Measurements from ENCODE around the gene ADGRB2.

ADGRB2 gene, protein sequence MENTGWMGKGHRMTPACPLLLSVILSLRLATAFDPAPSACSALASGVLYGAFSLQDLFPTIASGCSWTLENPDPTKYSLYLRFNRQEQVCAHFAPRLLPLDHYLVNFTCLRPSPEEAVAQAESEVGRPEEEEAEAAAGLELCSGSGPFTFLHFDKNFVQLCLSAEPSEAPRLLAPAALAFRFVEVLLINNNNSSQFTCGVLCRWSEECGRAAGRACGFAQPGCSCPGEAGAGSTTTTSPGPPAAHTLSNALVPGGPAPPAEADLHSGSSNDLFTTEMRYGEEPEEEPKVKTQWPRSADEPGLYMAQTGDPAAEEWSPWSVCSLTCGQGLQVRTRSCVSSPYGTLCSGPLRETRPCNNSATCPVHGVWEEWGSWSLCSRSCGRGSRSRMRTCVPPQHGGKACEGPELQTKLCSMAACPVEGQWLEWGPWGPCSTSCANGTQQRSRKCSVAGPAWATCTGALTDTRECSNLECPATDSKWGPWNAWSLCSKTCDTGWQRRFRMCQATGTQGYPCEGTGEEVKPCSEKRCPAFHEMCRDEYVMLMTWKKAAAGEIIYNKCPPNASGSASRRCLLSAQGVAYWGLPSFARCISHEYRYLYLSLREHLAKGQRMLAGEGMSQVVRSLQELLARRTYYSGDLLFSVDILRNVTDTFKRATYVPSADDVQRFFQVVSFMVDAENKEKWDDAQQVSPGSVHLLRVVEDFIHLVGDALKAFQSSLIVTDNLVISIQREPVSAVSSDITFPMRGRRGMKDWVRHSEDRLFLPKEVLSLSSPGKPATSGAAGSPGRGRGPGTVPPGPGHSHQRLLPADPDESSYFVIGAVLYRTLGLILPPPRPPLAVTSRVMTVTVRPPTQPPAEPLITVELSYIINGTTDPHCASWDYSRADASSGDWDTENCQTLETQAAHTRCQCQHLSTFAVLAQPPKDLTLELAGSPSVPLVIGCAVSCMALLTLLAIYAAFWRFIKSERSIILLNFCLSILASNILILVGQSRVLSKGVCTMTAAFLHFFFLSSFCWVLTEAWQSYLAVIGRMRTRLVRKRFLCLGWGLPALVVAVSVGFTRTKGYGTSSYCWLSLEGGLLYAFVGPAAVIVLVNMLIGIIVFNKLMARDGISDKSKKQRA (N-terminal part only)

DNA sequence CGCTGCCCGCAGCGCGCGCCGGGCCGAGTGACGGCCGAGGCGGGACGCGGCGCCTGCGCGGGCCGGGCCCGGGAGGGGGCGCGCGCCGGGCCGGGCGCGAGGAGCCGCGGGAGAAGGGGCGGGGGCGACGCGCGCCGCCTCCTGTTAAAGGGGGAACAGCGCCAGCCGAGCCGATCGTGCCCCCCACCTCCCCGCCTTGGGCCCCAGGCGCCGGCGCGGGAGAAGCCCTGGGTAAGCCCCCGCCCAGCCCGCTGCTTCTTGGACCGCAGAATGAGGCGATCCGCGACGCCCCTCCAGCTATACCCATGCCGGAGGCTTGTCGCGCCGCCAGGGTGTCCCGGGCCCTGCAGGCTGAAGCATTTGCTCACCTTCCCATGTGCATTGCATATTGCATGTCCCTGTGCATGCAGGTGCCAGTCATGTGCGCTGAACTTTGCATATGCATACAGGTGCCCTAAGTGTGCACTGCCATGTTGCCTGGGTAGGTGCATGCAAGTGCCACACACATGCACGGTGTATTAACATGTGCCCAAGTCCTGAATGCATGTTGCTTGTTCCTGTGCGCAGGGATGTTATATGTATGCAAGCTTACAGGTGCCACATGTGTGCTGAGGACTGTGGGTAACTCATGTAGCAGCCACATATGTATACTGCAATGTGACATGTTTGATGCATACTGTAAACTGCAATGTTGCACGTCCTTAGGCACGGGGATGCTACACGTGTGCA lies at the start of gene ADGRB2:
Gene ADGRB2, minus strand, starts transcription at position 29 of the 729 bp plus-strand sequence. CDS start 7,119 bp downstream, outside the sequence.
- DNase-seq, result peak; percentile 56 to 79

DNA sequence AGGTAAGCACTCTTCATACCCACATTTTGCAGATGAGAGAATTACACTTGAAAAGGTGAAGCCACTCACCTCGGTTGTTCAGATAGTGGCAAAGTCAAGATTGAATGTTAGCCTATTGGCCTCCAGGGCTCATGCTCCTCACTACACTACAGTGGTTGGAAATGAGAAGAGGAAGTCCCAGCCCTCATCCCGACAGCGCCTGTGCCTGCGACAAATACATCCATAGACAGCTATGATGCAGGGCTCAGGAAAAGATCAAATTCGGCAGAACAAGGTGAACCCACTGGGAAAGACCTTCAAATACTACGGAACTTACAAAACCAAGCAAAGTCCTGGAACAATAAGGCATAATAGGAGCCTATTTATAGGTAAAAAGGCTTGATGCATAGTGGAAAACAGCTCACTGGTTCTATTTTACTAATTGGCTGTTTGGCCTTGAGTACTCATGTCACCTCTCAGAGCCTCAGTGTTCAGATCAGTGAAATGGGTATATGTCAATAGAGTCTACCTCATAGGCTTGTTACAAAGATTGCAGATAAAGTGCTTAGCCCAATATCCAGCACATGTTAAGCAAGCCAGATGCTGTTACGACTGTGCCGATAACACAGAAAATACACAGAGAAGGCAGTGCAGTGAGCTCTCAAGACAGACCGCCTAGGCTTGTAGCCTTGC lies 48.2 kb upstream of the ADGRB2 start:
- no peak for DNase-seq

DNA sequence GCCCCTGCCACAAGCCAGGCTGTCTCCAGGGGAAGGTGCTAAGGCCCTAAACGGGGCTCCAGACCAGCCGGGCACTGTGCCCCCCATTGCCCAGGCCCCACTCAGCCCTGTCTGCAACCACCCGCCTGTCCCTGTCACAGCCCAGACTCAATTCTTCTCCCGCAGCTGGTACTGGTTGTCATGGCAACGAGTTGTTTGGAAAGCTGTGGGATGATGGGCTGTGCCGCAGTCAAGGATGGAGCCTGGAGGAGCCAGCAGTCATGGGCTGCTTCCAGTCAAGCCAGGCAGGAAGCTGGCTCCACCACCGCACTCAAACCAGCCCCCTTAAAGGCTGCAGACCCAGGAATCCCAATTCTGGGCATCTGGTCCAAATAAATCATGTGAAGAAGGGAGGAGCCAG lies 47.5 kb upstream of the ADGRB2 start:
- DNase-seq, result peak; percentile 37 to 67

DNA sequence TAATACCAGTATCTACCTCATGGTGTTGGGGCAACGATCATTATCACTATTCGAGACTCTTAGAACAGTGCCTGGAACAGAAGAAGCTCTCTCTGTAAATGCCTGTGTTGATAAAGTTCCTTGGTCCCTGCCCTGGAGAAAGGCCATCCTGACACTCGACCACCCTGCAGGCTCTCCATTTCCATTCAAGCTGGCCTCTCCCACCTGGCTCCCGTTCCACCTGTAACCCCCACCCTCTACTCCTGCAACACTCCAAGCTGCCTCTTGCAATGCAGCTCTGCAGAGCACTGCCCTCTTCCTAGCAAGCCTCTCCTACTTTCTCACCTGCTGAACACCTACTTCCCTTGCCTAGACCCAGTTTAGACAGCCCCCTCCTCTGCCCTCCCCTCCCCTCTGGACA lies 45.6 kb upstream of the ADGRB2 start:
- no peak for DNase-seq

DNA sequence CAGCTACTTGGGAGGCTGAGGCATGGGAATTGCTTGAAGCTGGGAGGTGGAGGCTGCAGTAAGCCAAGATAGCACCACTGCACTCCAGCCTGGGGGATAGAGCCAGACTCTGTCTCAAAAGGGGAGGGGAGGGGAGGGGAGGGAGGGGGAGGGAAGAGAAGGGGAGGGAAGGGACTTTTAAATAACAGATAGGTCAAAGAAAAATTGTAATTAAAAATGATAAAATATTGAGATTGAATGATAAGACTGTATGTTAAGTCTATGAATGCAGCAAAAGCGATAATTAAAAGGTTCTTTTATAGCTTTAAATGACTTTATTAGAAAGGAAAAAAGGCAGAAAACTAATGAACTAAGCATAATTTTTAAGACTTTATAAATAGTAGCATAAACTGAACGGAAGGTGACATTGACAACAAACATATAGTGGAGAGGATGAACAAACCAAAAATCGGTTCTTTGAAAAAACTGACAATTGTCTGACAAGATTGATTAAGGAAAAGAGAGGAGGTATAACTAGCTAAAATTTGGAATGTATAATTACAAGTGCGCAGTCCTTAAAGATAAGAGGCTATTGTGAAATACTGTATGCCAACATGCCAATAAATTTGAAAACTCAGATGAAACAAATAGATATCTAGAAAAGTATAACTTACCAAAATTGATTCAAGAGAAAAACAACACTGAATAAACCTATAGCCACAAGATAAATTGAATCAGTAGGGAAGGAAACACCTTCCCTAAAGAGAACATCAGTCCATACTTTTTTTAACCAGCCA lies 43.3 kb upstream of the ADGRB2 start:
- no peak for DNase-seq

DNA sequence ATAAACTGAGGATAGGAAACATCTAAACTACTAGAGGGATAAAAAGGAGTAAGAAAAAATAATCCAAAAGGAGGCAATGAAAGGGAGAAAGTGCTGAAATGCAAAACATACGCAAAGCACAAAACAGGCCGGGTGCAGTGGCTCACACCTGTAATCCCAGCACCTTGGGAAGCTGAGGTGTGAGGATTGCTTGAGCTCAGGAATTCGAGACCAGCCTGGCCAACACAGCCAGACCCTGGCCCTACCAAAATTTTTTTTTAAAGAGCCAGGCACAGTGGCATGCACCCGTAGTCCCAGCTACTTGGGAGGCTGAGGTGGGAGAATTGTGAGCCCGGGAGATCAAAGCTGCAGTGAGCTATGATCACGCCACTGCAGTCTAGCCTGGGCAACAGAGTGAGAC lies 41.2 kb upstream of the ADGRB2 start:
- peak in 1 of 2 experiments; percentile 32 for DNase-seq

DNA sequence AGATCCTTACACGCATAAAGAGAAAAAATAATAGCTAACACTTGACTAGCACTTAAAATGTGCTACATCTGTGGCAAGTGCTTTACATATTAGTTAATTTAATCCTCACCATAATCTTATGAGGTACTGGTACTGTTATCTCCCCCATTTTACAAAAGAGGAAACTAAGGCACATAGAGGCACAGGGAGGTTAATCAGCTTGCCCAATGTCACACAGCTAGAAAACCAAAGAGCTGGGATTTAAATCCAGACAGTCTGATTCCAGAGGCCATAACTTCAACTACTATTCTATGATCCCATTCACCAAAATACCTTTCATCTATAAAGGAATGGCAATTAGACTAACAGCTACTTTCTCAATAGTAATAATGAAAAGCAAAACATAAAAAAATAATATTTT lies 40.0 kb upstream of the ADGRB2 start:
- no peak for DNase-seq

DNA sequence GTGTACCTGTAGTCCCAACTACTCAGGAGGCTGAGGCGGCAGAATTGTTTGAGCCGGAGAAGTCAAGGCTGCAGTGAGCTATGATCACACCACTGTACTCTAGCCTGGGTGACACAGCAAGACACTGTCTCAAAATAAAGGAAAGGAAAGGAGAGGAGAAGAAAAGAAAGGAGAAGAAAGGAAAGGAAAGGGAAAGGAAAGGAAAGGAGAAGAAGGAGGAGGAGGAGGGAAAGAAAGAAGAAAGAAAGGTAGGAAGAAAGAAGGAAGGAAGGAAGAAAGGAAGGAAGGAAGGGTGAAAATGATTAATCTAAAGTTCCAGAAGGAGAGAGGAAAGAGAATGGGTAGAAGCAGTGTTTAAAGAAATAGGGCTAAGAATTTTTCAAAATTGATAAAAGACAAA lies 39.5 kb upstream of the ADGRB2 start:
- no peak for DNase-seq

DNA sequence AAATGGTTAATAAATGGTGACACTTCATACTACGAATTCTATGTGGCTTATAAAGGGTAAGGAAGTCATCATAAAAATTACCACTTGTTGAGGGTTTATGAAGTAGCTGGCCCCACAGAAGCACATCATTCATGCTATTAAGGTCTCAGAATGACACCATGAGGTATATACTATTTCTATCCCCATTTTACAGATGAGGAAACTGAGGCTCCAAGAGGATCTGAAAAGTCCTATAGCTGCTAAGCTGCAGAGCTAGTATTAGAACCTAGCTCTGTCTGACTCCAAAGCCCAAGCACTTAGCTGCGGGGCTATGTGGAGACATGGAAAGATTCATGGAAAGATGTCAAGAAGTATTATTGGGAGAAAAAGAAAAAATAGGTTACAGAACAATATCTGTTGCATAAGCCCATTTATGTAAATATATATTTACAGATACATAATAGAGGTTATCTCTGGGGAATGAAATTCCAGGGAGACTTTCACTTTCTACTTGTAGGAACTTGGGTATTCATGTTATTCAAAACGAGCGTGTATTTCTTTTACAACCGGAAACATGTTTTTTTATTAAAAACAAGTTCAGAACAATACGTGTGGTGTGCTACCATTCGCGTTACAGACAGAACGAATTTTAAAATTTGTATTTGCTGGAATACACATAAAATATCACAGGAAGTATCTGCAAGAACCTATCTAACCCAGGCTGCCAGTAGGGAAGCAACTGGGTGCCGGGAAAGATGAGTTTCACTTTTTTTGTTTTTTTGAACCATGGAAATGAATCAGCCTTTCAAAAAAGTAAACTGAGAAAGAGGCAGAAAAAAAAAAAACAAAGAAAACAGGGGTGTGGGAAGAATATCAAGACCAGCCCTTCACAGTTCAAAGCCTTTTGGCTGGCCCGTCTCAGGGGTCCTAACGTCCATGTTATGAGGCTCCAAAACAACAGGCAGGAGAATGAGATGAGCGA lies 38.3 kb upstream of the ADGRB2 start:
- no peak for DNase-seq

DNA sequence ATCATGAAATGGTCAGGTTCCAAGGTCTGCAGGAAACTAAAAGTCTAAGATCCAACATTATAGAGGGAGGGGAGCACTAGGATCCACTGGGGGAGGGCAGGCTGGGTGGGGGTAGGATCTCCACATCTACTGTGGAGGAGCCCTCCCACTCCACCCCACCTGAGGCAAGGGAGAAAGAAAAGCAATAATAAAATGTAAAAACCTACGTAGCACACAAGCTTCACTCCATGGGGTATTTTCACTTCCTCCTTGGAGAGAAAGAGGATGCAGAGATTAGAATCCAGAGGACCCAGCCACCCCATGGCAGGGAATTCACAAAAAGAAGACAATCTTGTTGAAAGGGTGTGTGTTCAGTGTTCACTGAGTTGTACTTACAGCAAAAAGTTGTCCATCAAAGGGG lies 37.3 kb upstream of the ADGRB2 start:
- no peak for DNase-seq

DNA sequence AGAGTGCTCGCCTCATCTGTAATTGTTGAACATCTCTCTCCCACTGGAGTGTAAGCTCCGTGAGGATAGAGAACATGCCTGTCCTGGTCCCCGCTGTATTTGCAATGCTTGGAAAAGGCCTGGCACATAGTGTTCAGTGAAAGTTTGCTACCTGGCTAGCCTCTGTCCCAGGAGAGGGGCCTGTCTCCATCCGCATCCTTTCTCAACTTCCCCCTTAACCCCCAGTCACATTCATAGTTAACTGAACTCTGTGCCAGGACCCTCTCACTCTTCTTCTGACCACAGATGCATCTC lies 36.5 kb upstream of the ADGRB2 start:
- no peak for DNase-seq

DNA sequence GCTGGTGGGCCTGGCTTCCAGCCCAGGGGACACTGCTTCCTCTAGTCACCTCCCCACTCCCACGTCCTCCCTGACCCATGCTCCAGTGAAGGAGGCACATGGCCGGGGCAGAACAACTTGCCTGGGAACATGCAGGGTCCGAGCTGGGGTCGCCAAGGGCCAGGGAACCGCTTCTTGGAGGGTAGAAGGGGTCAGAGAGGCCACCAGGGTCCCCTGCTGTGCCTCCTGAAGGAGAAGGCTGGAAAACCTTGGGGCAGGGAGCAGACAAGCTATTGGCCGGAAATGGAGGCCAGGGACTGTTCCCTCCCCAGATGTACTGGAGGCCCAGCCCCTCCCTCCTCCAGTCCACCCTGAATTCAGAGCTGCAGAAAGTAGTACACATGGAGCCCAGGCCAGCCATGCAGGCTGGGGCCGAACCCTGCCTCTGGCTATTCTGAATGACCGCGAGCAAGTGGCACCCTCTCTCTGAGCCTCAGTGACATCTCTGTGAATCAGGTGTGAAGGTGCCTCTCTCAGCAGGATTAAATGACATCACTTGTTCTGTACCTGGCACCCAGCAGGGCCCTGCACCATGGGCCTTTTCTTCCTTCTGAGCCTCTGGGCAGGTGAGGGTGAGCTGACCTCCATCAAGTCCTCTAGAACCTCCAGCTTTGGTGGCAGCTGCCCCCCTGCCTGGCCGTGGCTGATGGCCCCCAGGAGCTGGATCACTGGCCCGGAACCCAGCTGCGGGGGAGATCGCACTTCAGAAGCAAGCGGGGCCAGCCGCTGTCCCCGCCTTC lies 35.9 kb upstream of the ADGRB2 start:
- DNase-seq, result no peak

DNA sequence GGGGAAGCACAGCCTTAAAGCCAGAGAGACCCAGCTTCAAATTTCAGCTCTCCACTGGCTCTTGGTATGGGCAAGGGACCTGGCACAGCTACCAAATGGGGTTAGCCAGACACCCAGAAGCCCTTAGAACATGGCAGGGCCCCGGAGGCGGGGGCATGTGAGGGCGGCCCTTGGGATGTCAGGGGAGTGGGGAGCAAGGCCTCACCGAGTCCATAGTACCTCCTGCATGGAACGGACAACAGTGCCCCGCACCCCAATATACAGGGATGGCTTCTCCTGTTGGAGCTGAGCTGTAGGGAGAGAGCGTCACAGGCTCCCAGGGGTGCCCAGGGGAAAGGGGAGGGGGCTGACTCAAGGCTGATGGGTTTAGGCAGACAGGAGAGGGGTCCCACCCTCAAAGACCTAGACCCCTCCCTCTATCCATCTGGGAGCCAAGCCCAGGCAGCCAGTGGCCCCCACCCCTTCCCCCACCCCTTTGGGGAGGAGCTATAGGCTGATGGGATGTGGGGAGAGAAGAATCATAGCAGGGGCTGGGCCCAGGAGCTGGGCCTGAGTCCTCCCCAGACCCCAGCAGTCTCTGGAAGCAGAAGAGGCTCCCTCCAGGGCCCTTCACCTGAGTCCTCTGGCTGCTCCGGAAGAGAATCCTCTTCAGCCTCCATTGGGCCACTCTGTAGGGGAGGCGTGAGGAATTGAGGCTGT lies 35.2 kb upstream of the ADGRB2 start:
- DNase-seq, result no peak

DNA sequence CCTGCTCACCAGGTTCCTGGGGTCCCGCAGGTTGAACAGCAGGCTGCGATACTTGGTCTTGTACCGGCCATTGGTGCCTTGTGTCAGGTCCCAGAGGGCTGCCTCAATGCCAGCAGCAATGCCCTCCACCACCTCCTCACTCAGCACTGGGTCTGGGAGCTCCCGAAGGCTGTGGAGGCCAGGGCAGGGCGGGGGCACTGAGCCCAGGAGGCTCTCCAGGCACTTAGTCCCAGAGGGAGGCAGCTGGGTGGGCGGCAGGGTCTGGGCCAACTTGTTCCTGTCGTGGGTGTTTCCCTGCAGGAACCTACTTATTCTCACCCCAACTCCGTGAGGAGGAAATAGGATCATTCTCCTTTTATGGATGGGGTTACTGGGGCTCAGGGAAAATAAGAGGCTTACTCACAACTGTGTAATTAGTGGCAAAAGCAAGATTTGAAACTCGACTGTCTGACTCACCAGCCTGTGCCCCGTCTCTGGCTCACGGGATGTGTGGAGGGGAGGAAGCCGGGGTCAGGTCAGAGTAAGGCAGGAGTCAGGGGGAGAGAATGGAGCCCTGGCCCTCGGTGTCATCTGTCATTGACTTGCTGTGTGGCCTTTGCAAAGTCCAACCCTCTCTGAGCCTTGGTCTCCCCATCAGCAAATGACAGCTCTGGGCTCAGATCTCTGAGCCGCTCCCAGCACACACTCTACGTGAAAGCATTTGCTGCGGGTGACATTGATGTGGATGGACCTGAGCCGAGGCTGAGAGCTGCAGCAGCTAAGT lies 34.5 kb upstream of the ADGRB2 start:
- DNase-seq, result no peak

DNA sequence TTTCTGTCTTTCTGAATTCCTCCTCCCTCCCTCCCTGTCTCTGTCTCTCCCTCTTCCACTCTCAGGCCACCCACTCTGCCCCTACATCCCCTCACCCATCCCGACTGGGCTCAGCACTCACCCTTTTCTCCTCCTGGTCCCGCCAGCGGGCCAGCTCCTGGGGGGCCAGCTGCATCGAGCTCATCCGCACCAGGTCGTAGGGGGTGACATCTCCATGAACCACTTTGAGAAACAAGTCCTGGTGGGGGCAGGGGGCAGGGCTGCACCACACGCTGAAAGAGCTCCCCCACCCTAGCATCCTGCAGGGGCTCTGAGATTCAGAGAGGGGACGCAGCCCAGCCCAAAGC lies 33.9 kb upstream of the ADGRB2 start:
- DNase-seq, result no peak

DNA sequence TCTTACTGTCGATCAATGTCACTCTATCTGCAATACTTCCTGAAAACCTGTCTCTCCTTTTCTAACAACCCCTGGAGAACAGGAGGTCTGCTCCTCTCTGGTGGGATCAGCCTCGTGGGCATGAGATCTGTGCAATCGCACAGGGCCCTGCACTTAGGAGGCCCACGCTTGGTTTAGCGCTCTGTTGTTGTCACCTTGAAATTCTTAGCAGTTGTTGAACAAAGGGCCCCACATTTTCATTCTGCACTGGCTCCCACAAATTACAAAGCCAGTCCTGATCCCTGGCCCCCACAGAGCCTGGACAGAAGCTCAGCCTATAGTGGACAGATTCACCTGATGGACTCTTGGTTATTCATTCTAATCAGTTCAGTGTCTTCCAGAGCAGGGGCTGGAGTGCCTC lies 33.1 kb upstream of the ADGRB2 start:
- no peak for DNase-seq

DNA sequence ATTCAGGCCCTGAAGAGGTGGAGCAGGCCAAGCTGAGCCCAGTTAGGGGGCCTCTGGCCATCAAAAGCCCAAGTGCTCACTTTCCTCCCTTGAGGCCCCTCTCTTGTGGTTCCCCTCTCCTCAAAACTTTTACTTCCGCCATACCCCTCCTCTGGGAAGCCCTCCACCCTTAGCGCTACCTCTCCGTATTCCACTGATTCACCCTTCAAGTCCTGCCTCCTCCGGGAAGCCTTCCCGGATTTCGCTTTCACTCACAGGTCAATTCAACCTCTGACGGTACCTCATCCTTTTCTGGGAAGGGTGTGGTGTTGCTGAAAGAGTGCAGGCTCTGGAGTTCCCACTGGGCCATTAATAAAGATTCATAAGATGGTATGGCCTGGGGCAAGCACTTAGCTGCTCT lies 32.6 kb upstream of the ADGRB2 start:
- no peak for DNase-seq
